Panc1 (cell line): Measurements from ENCODE around the gene ISM1. TPM values are rescaled to one million over a fixed set of nuclear protein-coding genes. Genes with fewer than 3 reads are reported as not detected.

ENCODE experiments used
- ATAC-seq: fragments of 200-7000 bp; cut with Tn5 transposase; 2 replicates; pipeline ENCODE4 v1.9.1; 2020; ENCODE audit warnings: mild to moderate bottlenecking, moderate library complexity
- BruUV-seq: library from RNA; stranded (reverse); fragments of 400-500 nt; replicated peaks from 2 replicates; lab custom pipeline; 2021; lab: Mats Ljungman, UMichigan
- CTCF ChIA-PET: fragments of 300-600 bp; sonication (Branson Sonifier 250); formaldehyde crosslinking; loops from one replicate; lab custom pipeline; 2022; ENCODE audit warnings: antibody characterized with exemption; lab: Charles Lee
- POLR2A ChIA-PET: fragments of 300-600 bp; sonication (Branson Sonifier 250); formaldehyde crosslinking; loops from one replicate; lab custom pipeline; 2022; ENCODE audit warnings: antibody characterized with exemption; lab: Charles Lee
- DNase-seq: peaks from one replicate; pipeline ENCODE4 v3.0.0-alpha.2; 2010; ENCODE audit warnings: low read depth, low spot score
- H3K27ac ChIP-seq: 2 replicates; pipeline ENCODE4 v1.5.1; 2011; ENCODE audit warnings: mild to moderate bottlenecking, low read length, inconsistent platforms
- H3K27me3 ChIP-seq: fragments of 200-500 bp; sonication (Bioruptor generic); 2 replicates; pipeline ENCODE4 v1.6.0; 2014; ENCODE audit warnings: low read length, inconsistent platforms; ENCODE audit not compliant: control insufficient read depth, insufficient read depth
- H3K36me3 ChIP-seq: fragments of 200-500 bp; sonication (Bioruptor generic); 2 replicates; pipeline ENCODE4 v1.5.1; 2014; ENCODE audit warnings: inconsistent platforms, mild to moderate bottlenecking, low read length, moderate library complexity; ENCODE audit not compliant: control insufficient read depth, insufficient read depth
- H3K4me1 ChIP-seq: 2 replicates; pipeline ENCODE4 v1.5.1; 2011; ENCODE audit warnings: inconsistent platforms, mild to moderate bottlenecking, low read length, moderate library complexity; ENCODE audit not compliant: control insufficient read depth, insufficient read depth
- H3K4me3 ChIP-seq, 2 experiments: 2 replicates each; pipeline ENCODE4 v1.5.1; 2011 to 2012; ENCODE audit warnings: low read depth in 2 of 2, low read length in 2 of 2, mild to moderate bottlenecking in 2 of 2, inconsistent platforms in 1 of 2, moderate library complexity in 1 of 2
- H3K9me3 ChIP-seq: fragments of 200-500 bp; sonication (Bioruptor generic); 2 replicates; pipeline ENCODE4 v1.5.1; 2014; ENCODE audit warnings: low read depth, mild to moderate bottlenecking, inconsistent platforms, low read length, moderate library complexity; ENCODE audit not compliant: control insufficient read depth, insufficient read depth
- CTCF ChIP-seq: fragments of 450-650 bp; IDR thresholded peaks from 2 replicates; pipeline ENCODE4 v1.5.1; 2017; ENCODE audit warnings: mild to moderate bottlenecking
- POLR2AphosphoS5 ChIP-seq: IDR thresholded peaks from 2 replicates; pipeline ENCODE4 v1.6.1; 2012; ENCODE audit warnings: mild to moderate bottlenecking, low read depth, low read length, moderate library complexity
- REST ChIP-seq, 2 experiments: IDR thresholded peaks; 2 replicates each; pipeline ENCODE4 v1.6.1; 2011 to 2012; ENCODE audit warnings: low read depth in 2 of 2, control low read depth in 1 of 2, low read length in 1 of 2, mild to moderate bottlenecking in 1 of 2, moderate library complexity in 1 of 2; ENCODE audit not compliant: insufficient read depth in 1 of 2
- SIN3A ChIP-seq: IDR thresholded peaks from 2 replicates; pipeline ENCODE4 v1.6.1; 2012; ENCODE audit warnings: low read depth, mild to moderate bottlenecking, low read length, moderate library complexity, borderline replicate concordance; ENCODE audit not compliant: insufficient read depth
- TCF7L2 ChIP-seq: IDR thresholded peaks from 2 replicates; pipeline ENCODE4 v1.6.1; 2011; ENCODE audit warnings: mild to moderate bottlenecking, low read depth, low read length, inconsistent platforms
- in situ Hi-C: cut with HindIII; loops from 2 replicates; pipeline ENCODE4 v1.10.0; 2016; ENCODE audit warnings: low sequenced_read_pairs, low pct_unique_long_range_greater_than_20kb
- intact Hi-C: fragments of 100-400 bp; cut with micrococcal nuclease; formaldehyde crosslinking; loops from one replicate; pipeline ENCODE4 v1.10.0; 2022; ENCODE audit not compliant: unreplicated experiment
- total RNA-seq: library from RNA; stranded (reverse); gene quantifications from one replicate; pipeline ENCODE4 v1.2.1, GENCODE V29; 2021; ENCODE audit not compliant: unreplicated experiment

Gene ISM1
- total RNA-seq, 1 experiment from 2014 or later, result not detected

DNA sequence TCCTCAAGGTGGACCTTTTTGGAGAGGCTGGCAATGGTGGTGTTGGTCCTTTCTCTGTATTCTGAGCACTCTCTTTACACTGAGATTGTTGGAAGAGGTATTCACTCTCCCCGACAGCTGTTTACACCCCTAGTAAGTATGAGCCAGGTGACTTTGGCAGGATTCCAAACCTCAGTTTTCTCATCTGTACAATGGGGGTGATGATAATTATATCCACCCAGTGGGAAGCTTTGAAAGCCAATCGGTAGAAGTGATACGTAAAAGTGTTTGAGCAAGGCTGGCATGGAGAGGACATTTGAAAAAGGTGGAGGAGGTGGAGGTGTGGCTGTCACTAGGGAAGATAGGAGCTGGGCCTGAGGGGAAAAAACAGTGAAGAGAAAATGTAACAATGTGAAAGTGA lies 35.5 kb downstream of the ISM1 start:
- in situ Hi-C loops, result no loop called here
- Histone ChIP-seq H3K4me1 (no peaks in the 10 kb centered on the region), H3K27ac (no peak overlapping the region), H3K9me3 (no peaks in the 10 kb centered on the region), H3K36me3 (no peaks in the 10 kb centered on the region), H3K4me3 (no peak overlapping the region), H3K27me3 (0 out of 2 replicates have a peak, but pooled peaks cover 2% of the 10 kb centered on the region)
- ChIA-PET CTCF (no interaction called here), POLR2A (no interaction called here)
- no peak for TF ChIP-seq SIN3A
- no peak for TF ChIP-seq REST (IDR thresholded peaks at IDR 0.05; ENCODE audit: insufficient read depth in 1 of 2, low read depth in 2 of 2, low read length in 1 of 2)
- no peak for TF ChIP-seq POLR2AphosphoS5
- no peak for ATAC-seq
- no TSS peak for BruUV-seq
- intact Hi-C loops, result no loop called here
- DNase-seq, result no peak

DNA sequence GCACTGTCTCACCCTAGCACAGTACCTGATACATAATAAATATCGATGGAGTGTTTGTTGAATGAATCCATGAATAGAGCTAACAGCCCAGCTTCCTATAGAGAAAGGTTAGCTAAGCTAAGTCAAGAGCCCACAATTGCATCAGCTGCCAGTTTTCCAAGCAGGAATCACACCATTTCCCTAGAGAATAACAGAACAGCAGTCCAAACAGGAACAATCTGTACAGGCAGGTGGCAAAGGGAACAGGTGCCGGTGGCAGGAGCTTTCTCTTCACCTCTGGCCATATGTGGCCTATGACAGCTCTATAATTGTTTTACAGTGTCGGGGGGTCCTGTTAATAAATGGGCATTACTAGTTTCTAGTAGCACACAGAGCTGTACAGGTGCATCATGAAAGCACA lies 38.8 kb downstream of the ISM1 start:
- no TSS peak for BruUV-seq
- ATAC-seq (no peak), DNase-seq (no peak)
- H3K9me3 ChIP-seq, result no peaks in the 10 kb centered on the region
- ChIA-PET POLR2A (no interaction called here), CTCF (no interaction called here)
- 0 out of 2 replicates have a peak, but pooled peaks cover 2% of the 10 kb centered on the region for H3K27me3 ChIP-seq
- no peaks in the 10 kb centered on the region for H3K4me1 ChIP-seq
- intact Hi-C loops, result loop anchor here (10.0 kb wide), 1 partner anchor 145 kb away; no protein-coding TSS in a partner anchor
- no peaks in the 10 kb centered on the region for H3K36me3 ChIP-seq
- TF ChIP-seq POLR2AphosphoS5 (no peak), CTCF (no peak), REST (IDR thresholded peaks at IDR 0.05; ENCODE audit: insufficient read depth in 1 of 2, low read depth in 2 of 2, low read length in 1 of 2) (no peak), SIN3A (no peak), TCF7L2 (no peak)
- no peak overlapping the region for H3K4me3 ChIP-seq
- in situ Hi-C loops, result no loop called here
- H3K27ac ChIP-seq, result no peak overlapping the region
